ENCODE measurements around the gene BAG5.

BAG5 gene

GRCh38 chr14:103600503-103600902 lies 38.0 kb upstream of the BAG5 start:
- DNase-seq: no peak
- Histone ChIP-seq H3K27me3 (replicated peaks) (no peaks in the 10 kb centered on the region), H3K4me3 (ENCODE audit: low read depth, low read length) (no peak overlapping the region), H3K27ac (no peak overlapping the region), H3K36me3 (replicated peaks) (no peaks in the 10 kb centered on the region)
- in situ Hi-C loops (cut with HindIII; ENCODE audit: low pct_ligation_motif_present, low sequenced_read_pairs): no loop called here
- no peak for TF ChIP-seq CTCF (IDR thresholded peaks at IDR 0.05; ENCODE audit: low read depth, low read length, missing control alignments)

GRCh38 chr14:103597623-103598377 lies 35.3 kb upstream of the BAG5 start:
- in situ Hi-C loops (cut with HindIII; ENCODE audit: low pct_ligation_motif_present, low sequenced_read_pairs): no loop called here
- DNase-seq: peak; percentile 89
- TF ChIP-seq CTCF (IDR thresholded peaks at IDR 0.05; ENCODE audit: low read depth, low read length, missing control alignments): no peak
- Histone ChIP-seq H3K27ac (no peak overlapping the region), H3K4me3 (ENCODE audit: low read depth, low read length) (no peak overlapping the region), H3K36me3 (replicated peaks) (no peaks in the 10 kb centered on the region), H3K27me3 (replicated peaks) (no peaks in the 10 kb centered on the region)

- Histone ChIP-seq H3K36me3 (replicated peaks) (peaks cover 5% of the 10 kb centered on the region), H3K4me3 (ENCODE audit: low read depth, low read length) (no peak overlapping the region), H3K27ac (no peak overlapping the region), H3K27me3 (replicated peaks) (no peaks in the 10 kb centered on the region)
- peak; percentile 38 for DNase-seq
- in situ Hi-C loops (cut with HindIII; ENCODE audit: low pct_ligation_motif_present, low sequenced_read_pairs): no loop called here
- TF ChIP-seq CTCF (IDR thresholded peaks at IDR 0.05; ENCODE audit: low read depth, low read length, missing control alignments): no peak
These were observed 31.8 kb upstream of the BAG5 start for GRCh38 chr14:103594265-103594664.

GRCh38 chr14:103593577-103593976 lies 31.1 kb upstream of the BAG5 start:
- no peak for TF ChIP-seq CTCF (IDR thresholded peaks at IDR 0.05; ENCODE audit: low read depth, low read length, missing control alignments)
- H3K27ac ChIP-seq: no peak overlapping the region

GRCh38 chr14:103584326-103584915 lies 22.0 kb upstream of the BAG5 start:
- in situ Hi-C loops (cut with HindIII; ENCODE audit: low pct_ligation_motif_present, low sequenced_read_pairs): no loop called here
- H3K27me3 ChIP-seq (replicated peaks): no peaks in the 10 kb centered on the region
- TF ChIP-seq CTCF (IDR thresholded peaks at IDR 0.05; ENCODE audit: low read depth, low read length, missing control alignments): no peak
- DNase-seq: no peak
- peaks cover 6% of the 10 kb centered on the region for H3K36me3 ChIP-seq (replicated peaks)
- H3K4me3 ChIP-seq (ENCODE audit: low read depth, low read length): no peak overlapping the region
- no peak overlapping the region for H3K27ac ChIP-seq

More at GRCh38 chr14:103593577-103593976, 31.1 kb upstream of the BAG5 start:
- Histone ChIP-seq H3K4me3 (ENCODE audit: low read depth, low read length) (no peak overlapping the region), H3K36me3 (replicated peaks) (peaks cover 5% of the 10 kb centered on the region), H3K27me3 (replicated peaks) (no peaks in the 10 kb centered on the region)
- in situ Hi-C loops (cut with HindIII; ENCODE audit: low pct_ligation_motif_present, low sequenced_read_pairs): no loop called here
- no peak for DNase-seq

All from brain microvascular endothelial cell (primary cell).